Measurements from ENCODE around the gene DCC. TPM values are rescaled to one million over a fixed set of nuclear protein-coding genes. Genes with fewer than 3 reads are reported as not detected.

The DCC gene
- total RNA-seq, 1 experiment from 2014 or later = not detected

DNA sequence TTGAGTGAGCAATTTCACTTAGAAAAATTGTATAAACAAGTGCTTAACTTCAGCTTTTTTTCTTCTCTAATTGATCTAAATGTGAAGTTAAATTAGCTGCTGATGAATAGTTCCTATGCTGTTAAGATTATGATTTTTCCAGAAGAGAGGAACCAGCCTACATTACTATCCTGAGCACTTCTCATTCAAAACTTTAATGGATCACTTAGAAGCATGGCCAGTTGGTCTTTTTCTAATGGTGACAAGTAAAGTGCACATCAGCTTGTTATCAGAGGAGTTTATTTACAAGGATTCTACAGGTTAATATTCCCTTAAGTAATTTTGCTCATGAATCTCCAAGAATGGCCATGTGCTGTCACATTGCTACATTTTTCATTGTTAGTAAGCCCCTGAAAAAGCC lies 37.1 kb downstream of the DCC start:
- POLR2A ChIA-PET (ENCODE audit: unreplicated experiment) = no interaction called here
- Histone ChIP-seq H4K20me1 (ENCODE audit: insufficient read depth) (no peaks in the 10 kb centered on the region), H3K79me2 (ENCODE audit: low read depth) (no peaks in the 10 kb centered on the region), H3K27me3 (ENCODE audit: insufficient read depth, low read depth) (no peaks in the 10 kb centered on the region), H3F3A (ENCODE audit: insufficient read depth, low read depth) (no peaks in the 10 kb centered on the region), H3K9me2 (ENCODE audit: insufficient read depth) (no peaks in the 10 kb centered on the region), H3K27ac (no peak overlapping the region), H2AFZ (no peak overlapping the region), H3K4me2 (no peak overlapping the region), H3K4me3 (no peak overlapping the region), H3K36me3 (ENCODE audit: low read depth) (no peaks in the 10 kb centered on the region), H3K4me1 (replicated peaks; ENCODE audit: insufficient read depth) (no peaks in the 10 kb centered on the region), H3K9me3 (ENCODE audit: insufficient read depth, low read depth) (no peaks in the 10 kb centered on the region)
- no TSS peak for BruUV-seq (replicated peaks)
- intact Hi-C loops (cut with micrococcal nuclease; ENCODE audit: unreplicated experiment) = no loop called here
- no peak for DNase-seq
- CTCF ChIA-PET = no interaction called here
- TF ChIP-seq EZH2 (IDR thresholded peaks at IDR 0.05; ENCODE audit: low read depth) = no peak
- TF ChIP-seq, protein P1, sequence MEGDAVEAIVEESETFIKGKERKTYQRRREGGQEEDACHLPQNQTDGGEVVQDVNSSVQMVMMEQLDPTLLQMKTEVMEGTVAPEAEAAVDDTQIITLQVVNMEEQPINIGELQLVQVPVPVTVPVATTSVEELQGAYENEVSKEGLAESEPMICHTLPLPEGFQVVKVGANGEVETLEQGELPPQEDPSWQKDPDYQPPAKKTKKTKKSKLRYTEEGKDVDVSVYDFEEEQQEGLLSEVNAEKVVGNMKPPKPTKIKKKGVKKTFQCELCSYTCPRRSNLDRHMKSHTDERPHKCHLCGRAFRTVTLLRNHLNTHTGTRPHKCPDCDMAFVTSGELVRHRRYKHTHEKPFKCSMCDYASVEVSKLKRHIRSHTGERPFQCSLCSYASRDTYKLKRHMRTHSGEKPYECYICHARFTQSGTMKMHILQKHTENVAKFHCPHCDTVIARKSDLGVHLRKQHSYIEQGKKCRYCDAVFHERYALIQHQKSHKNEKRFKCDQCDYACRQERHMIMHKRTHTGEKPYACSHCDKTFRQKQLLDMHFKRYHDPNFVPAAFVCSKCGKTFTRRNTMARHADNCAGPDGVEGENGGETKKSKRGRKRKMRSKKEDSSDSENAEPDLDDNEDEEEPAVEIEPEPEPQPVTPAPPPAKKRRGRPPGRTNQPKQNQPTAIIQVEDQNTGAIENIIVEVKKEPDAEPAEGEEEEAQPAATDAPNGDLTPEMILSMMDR (conservative IDR thresholded peaks at IDR 0.05) = no peak

DNA sequence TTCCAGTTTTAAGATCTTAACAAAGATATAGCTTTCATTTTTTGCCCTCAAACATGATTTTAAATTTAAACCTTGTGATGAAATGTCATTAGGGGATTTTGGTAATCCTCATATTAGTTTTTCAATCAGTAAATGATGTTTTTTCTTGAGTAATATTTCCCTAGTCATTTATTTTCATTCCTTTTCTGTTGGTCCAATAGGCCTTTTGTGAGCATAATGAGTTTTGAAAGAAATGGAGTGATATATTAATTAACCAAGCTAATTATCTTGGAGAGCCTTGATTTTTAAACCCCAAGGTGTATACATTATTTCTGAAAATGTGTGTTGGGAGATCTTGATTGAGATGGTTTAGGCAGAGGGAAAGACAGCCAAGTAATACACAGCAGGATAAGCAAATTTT lies 46.3 kb downstream of the DCC start:
- DNase-seq = no peak
- Histone ChIP-seq H2AFZ (no peak overlapping the region), H3K4me2 (no peak overlapping the region), H3K27me3 (ENCODE audit: insufficient read depth, low read depth) (no peaks in the 10 kb centered on the region), H3F3A (ENCODE audit: insufficient read depth, low read depth) (no peaks in the 10 kb centered on the region), H3K79me2 (ENCODE audit: low read depth) (no peaks in the 10 kb centered on the region), H3K4me1 (replicated peaks; ENCODE audit: insufficient read depth) (no peaks in the 10 kb centered on the region), H3K9me2 (ENCODE audit: insufficient read depth) (no peaks in the 10 kb centered on the region), H3K27ac (no peak overlapping the region), H3K9me3 (ENCODE audit: insufficient read depth, low read depth) (no peaks in the 10 kb centered on the region), H3K36me3 (ENCODE audit: low read depth) (no peaks in the 10 kb centered on the region), H4K20me1 (ENCODE audit: insufficient read depth) (no peaks in the 10 kb centered on the region), H3K4me3 (no peak overlapping the region)
- TF ChIP-seq EZH2 (IDR thresholded peaks at IDR 0.05; ENCODE audit: low read depth) = no peak
- TF ChIP-seq, protein P1 (conservative IDR thresholded peaks at IDR 0.05) = no peak
- intact Hi-C loops (cut with micrococcal nuclease; ENCODE audit: unreplicated experiment) = no loop called here
- POLR2A ChIA-PET (ENCODE audit: unreplicated experiment) = no interaction called here
- CTCF ChIA-PET = no interaction called here
- no TSS peak for BruUV-seq (replicated peaks)

DNA sequence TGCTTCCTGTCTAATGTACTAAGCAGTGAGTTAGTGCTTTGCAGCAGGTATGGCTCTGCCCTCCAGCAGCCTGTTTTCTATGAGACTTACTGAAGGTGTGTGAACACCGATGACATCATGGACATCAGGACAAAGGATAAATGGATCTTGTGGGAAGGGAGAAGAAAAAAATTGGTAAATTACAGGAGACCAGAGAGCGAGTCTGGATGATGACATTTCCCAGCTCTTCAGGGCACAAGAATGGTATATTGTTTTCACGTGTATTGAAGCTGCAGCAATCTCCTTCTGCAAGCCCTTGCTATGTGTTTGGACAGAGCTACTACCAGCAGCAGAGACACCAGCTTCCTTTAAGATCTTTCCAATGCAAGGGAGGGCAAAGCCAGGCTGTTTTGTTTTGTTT lies 47.2 kb downstream of the DCC start:
- H3K9me3 ChIP-seq (ENCODE audit: insufficient read depth, low read depth) = no peaks in the 10 kb centered on the region
- H3K9me2 ChIP-seq (ENCODE audit: insufficient read depth) = no peaks in the 10 kb centered on the region
- H3K4me2 ChIP-seq = no peak overlapping the region
- H3K36me3 ChIP-seq (ENCODE audit: low read depth) = no peaks in the 10 kb centered on the region
- H2AFZ ChIP-seq = no peak overlapping the region
- no TSS peak for BruUV-seq (replicated peaks)
- intact Hi-C loops (cut with micrococcal nuclease; ENCODE audit: unreplicated experiment) = no loop called here
- no peaks in the 10 kb centered on the region for H3F3A ChIP-seq (ENCODE audit: insufficient read depth, low read depth)
- POLR2A ChIA-PET (ENCODE audit: unreplicated experiment) = no interaction called here
- no peak overlapping the region for H3K4me3 ChIP-seq
- TF ChIP-seq EZH2 (IDR thresholded peaks at IDR 0.05; ENCODE audit: low read depth) = no peak
- TF ChIP-seq, protein P1 (conservative IDR thresholded peaks at IDR 0.05) = no peak
- CTCF ChIA-PET = no interaction called here
- H3K27ac ChIP-seq = no peak overlapping the region
- DNase-seq = no peak
- no peaks in the 10 kb centered on the region for H4K20me1 ChIP-seq (ENCODE audit: insufficient read depth)
- no peaks in the 10 kb centered on the region for H3K27me3 ChIP-seq (ENCODE audit: insufficient read depth, low read depth)
- no peaks in the 10 kb centered on the region for H3K4me1 ChIP-seq (replicated peaks; ENCODE audit: insufficient read depth)
- no peaks in the 10 kb centered on the region for H3K79me2 ChIP-seq (ENCODE audit: low read depth)

All from PC-9 (cell line).